Measurements from ENCODE around the gene REEP6.

Gene REEP6

GRCh38 chr19:1510807-1511206, 19.8 kb downstream of the REEP6 start:
- Histone ChIP-seq H3K9me3 (replicated peaks; ENCODE audit: insufficient read depth, low read length) (no peaks in the 10 kb centered on the region), H3K4me1 (ENCODE audit: low read length) (peaks cover 2% of the 10 kb centered on the region; the same call in 1 of the 2 replicates), H3K27me3 (replicated peaks; ENCODE audit: insufficient read depth, low read length) (peaks cover 66% of the 10 kb centered on the region), H3K4me3 (ENCODE audit: low read length) (no peak overlapping the region), H3K4me2 (ENCODE audit: low read depth, low read length) (no peak overlapping the region), H4K20me1 (ENCODE audit: insufficient read depth, low read length) (no peaks in the 10 kb centered on the region), H3F3A (ENCODE audit: insufficient read depth, low read length) (no peaks in the 10 kb centered on the region), H3K36me3 (replicated peaks; ENCODE audit: insufficient read depth, low read length) (no peaks in the 10 kb centered on the region), H3K9me2 (replicated peaks; ENCODE audit: insufficient read depth, low read length) (no peaks in the 10 kb centered on the region), H3K27ac (ENCODE audit: low read length) (no peak overlapping the region), H3K9ac (ENCODE audit: low read length) (no peak overlapping the region), H2AFZ (ENCODE audit: low read length) (no peak overlapping the region), H3K79me2 (ENCODE audit: low read length) (no peaks in the 10 kb centered on the region)
- DNase-seq: no peak
- TF ChIP-seq EZH2 (optimal IDR thresholded peaks at IDR 0.05; ENCODE audit: low read depth, low read length) (no peak), CTCF (IDR thresholded peaks at IDR 0.05; ENCODE audit: low read length) (no peak), EZH2phosphoT487 (IDR thresholded peaks at IDR 0.05; ENCODE audit: low read length) (no peak)

GRCh38 chr19:1511318-1512317, 20.6 kb downstream of the REEP6 start:
- no peak overlapping the region for H3K4me2 ChIP-seq (ENCODE audit: low read depth, low read length)
- H3K36me3 ChIP-seq (replicated peaks; ENCODE audit: insufficient read depth, low read length): no peaks in the 10 kb centered on the region
- H3K4me3 ChIP-seq (ENCODE audit: low read length): no peak overlapping the region
- no peaks in the 10 kb centered on the region for H3K79me2 ChIP-seq (ENCODE audit: low read length)
- H3K9me3 ChIP-seq (replicated peaks; ENCODE audit: insufficient read depth, low read length): no peaks in the 10 kb centered on the region
- H3K9ac ChIP-seq (ENCODE audit: low read length): no peak overlapping the region
- H3K9me2 ChIP-seq (replicated peaks; ENCODE audit: insufficient read depth, low read length): no peaks in the 10 kb centered on the region
- DNase-seq: no peak
- H3K27ac ChIP-seq (ENCODE audit: low read length): no peak overlapping the region
- TF ChIP-seq EZH2phosphoT487 (IDR thresholded peaks at IDR 0.05; ENCODE audit: low read length) (no peak), CTCF (IDR thresholded peaks at IDR 0.05; ENCODE audit: low read length) (no peak), EZH2 (optimal IDR thresholded peaks at IDR 0.05; ENCODE audit: low read depth, low read length) (no peak)
- H3K4me1 ChIP-seq (ENCODE audit: low read length): peaks cover 2% of the 10 kb centered on the region; the same call in 1 of the 2 replicates
- H2AFZ ChIP-seq (ENCODE audit: low read length): no peak overlapping the region
- no peaks in the 10 kb centered on the region for H3F3A ChIP-seq (ENCODE audit: insufficient read depth, low read length)
- peaks cover 62% of the 10 kb centered on the region for H3K27me3 ChIP-seq (replicated peaks; ENCODE audit: insufficient read depth, low read length)
- H4K20me1 ChIP-seq (ENCODE audit: insufficient read depth, low read length): no peaks in the 10 kb centered on the region

- H3K9me3 ChIP-seq (replicated peaks; ENCODE audit: insufficient read depth, low read length): no peaks in the 10 kb centered on the region
- H3K4me3 ChIP-seq (ENCODE audit: low read length): peak within 1 kb of the TSS; percentile 70
- H2AFZ ChIP-seq (ENCODE audit: low read length): peak within 1 kb of the TSS; percentile 90
- no peaks in the 10 kb centered on the region for H3K9me2 ChIP-seq (replicated peaks; ENCODE audit: insufficient read depth, low read length)
- peaks cover 66% of the 10 kb centered on the region for H3K27me3 ChIP-seq (replicated peaks; ENCODE audit: insufficient read depth, low read length)
- H3K4me2 ChIP-seq (ENCODE audit: low read depth, low read length): peak within 1 kb of the TSS; percentile 99
- DNase-seq: peak; percentile 72
- H3K27ac ChIP-seq (ENCODE audit: low read length): no peak within 1 kb of the TSS
- H3K4me1 ChIP-seq (ENCODE audit: low read length): peaks cover 2% of the 10 kb centered on the region; the same call in 1 of the 2 replicates
- H3K9ac ChIP-seq (ENCODE audit: low read length): peak within 1 kb of the TSS; percentile 37; the same call in 1 of the 2 replicates
- TF ChIP-seq EZH2 (optimal IDR thresholded peaks at IDR 0.05; ENCODE audit: low read depth, low read length): no peak
- TF ChIP-seq CTCF (IDR thresholded peaks at IDR 0.05; ENCODE audit: low read length): no peak
- no peak for TF ChIP-seq EZH2phosphoT487 (IDR thresholded peaks at IDR 0.05; ENCODE audit: low read length)
- H4K20me1 ChIP-seq (ENCODE audit: insufficient read depth, low read length): no peaks in the 10 kb centered on the region
- no peaks in the 10 kb centered on the region for H3F3A ChIP-seq (ENCODE audit: insufficient read depth, low read length)
- no peaks in the 10 kb centered on the region for H3K36me3 ChIP-seq (replicated peaks; ENCODE audit: insufficient read depth, low read length)
- H3K79me2 ChIP-seq (ENCODE audit: low read length): no peaks in the 10 kb centered on the region
These were observed 21.9 kb downstream of the REEP6 start, which contains the start of gene ADAMTSL5 for GRCh38 chr19:1512671-1513498. ADAMTSL5 (minus strand) TSS chr19:1513019; CDS start chr19:1510943, 2,076 bp downstream.

All from MM.1S (cell line).